K562 (cell line): ENCODE measurements around the gene TIPIN. TPM values are rescaled to one million over a fixed set of nuclear protein-coding genes. Genes with fewer than 3 reads are reported as not detected.

ENCODE experiments used
- BDP1 ChIP-seq: IDR thresholded peaks from 3 replicates; pipeline ENCODE4 v1.6.1; 2011; ENCODE audit not compliant: insufficient read length, insufficient read depth
- BRF1 ChIP-seq: IDR thresholded peaks from 3 replicates; pipeline ENCODE4 v1.6.1; 2011; ENCODE audit warnings: borderline replicate concordance, mild to moderate bottlenecking; ENCODE audit not compliant: insufficient read length; ENCODE audit errors: extremely low read depth
- CBX2 ChIP-seq: fragments of 200-600 bp; sonication (generic); IDR thresholded peaks from one replicate; pipeline ENCODE4 v1.6.1; 2012; ENCODE audit warnings: mild to moderate bottlenecking, low read length, inconsistent platforms; ENCODE audit not compliant: insufficient read depth, poor library complexity, severe bottlenecking
- COPS2 ChIP-seq: fragments of 450-650 bp; conservative IDR thresholded peaks from 2 replicates; pipeline ENCODE4 v1.6.1; 2016; ENCODE audit warnings: mild to moderate bottlenecking, moderate library complexity
- ELF4 ChIP-seq: fragments of 450-650 bp; formaldehyde crosslinking; IDR thresholded peaks from 2 replicates; pipeline ENCODE4 v1.4.0; 2022; ENCODE audit warnings: missing genetic modification characterization
- ETV1 ChIP-seq: fragments of 450-650 bp; conservative IDR thresholded peaks from 2 replicates; pipeline ENCODE4 v1.6.1; 2016; ENCODE audit warnings: missing genetic modification characterization, control low read depth, low read depth, missing compliant biosample characterization
- JUNB ChIP-seq: fragments of 450-650 bp; formaldehyde crosslinking; conservative IDR thresholded peaks from 2 replicates; pipeline ENCODE4 v1.4.0; 2020; ENCODE audit warnings: mild to moderate bottlenecking
- KDM4B ChIP-seq, 2 experiments: fragments of 450-650 bp in 1 of 2; sonication (generic) in 1 of 2; IDR thresholded peaks; 2 replicates each; pipeline ENCODE4 v1.6.1; 2016 to 2017; ENCODE audit warnings: borderline replicate concordance in 2 of 2, antibody characterized with exemption in 1 of 2, low read depth in 1 of 2, mild to moderate bottlenecking in 1 of 2
- NCOA6 ChIP-seq: fragments of 450-650 bp; IDR thresholded peaks from 2 replicates; pipeline ENCODE4 v1.6.1; 2017; ENCODE audit warnings: mild to moderate bottlenecking
- PML ChIP-seq: IDR thresholded peaks from 2 replicates; pipeline ENCODE4 v1.6.1; 2012; ENCODE audit warnings: low read length, inconsistent platforms
- SRSF3 ChIP-seq: fragments of 200-400 bp; formaldehyde crosslinking; IDR thresholded peaks from 2 replicates; pipeline ENCODE4 v1.6.1; 2016; ENCODE audit warnings: mild to moderate bottlenecking, low read length, moderate library complexity; ENCODE audit not compliant: insufficient read depth
- STAT5B ChIP-seq: fragments of 250-450 bp; sonication (Bioruptor Pico); IDR thresholded peaks from 2 replicates; pipeline ENCODE4 v1.8.0; 2021; ENCODE audit warnings: mild to moderate bottlenecking, inconsistent platforms
- TCF7 ChIP-seq: sonication (generic); IDR thresholded peaks from 2 replicates; pipeline ENCODE4 v1.6.1; 2016; ENCODE audit warnings: antibody characterized with exemption, borderline replicate concordance
- ZNF507 ChIP-seq: conservative IDR thresholded peaks from 2 replicates; pipeline ENCODE4 v1.6.1; 2017; ENCODE audit warnings: missing genetic modification characterization, missing compliant biosample characterization
- ZNF561 ChIP-seq: fragments of 450-650 bp; formaldehyde crosslinking; conservative IDR thresholded peaks from 2 replicates; pipeline ENCODE4 v1.4.0; 2020; ENCODE audit warnings: mild to moderate bottlenecking, moderate library complexity
- ZNF583 ChIP-seq: fragments of 250-450 bp; sonication (Bioruptor Pico); IDR thresholded peaks from 2 replicates; pipeline ENCODE4 v1.4.0; 2020
- polyA plus RNA-seq, 8 experiments: library from polyadenylated mRNA; depleted of rRNA in 4 of 8; stranded (reverse) in 5 of 8; unstranded in 3 of 8; fragments of >200 nt; fragmentation: Nextera tagmentation in 2 of 8; fragmentation: Illumina TruSeq in 1 of 8; extraction: Ambion mirVana in 2 of 8; extraction: Trizol in 1 of 8; gene quantifications; 2 replicates each; pipeline versions ENCODE4 v1.2.1 to v1.2.3, GENCODE V29; 2011 to 2014; ENCODE audit warnings: inconsistent platforms in 1 of 8, missing spikeins in 1 of 8
- total RNA-seq, 7 experiments: library from RNA; depleted of rRNA in 6 of 7; stranded (reverse); fragments of >200 nt in 6 of 7; fragmentation: Illumina TruSeq in 2 of 7; extraction: Trizol in 2 of 7; gene quantifications; 2 replicates each; pipeline versions ENCODE4 v1.2.1 to v1.2.3, GENCODE V29; 2011 to 2021; ENCODE audit warnings: low replicate concordance in 1 of 7
- TF ChIP-seq, protein P1 (sequence below): fragments of 250-450 bp; sonication (Bioruptor Pico); IDR thresholded peaks from 2 replicates; pipeline ENCODE4 v1.9.0; 2021; ENCODE audit warnings: mild to moderate bottlenecking
- TF ChIP-seq, protein P2 (sequence below): fragments of 450-650 bp; IDR thresholded peaks from 2 replicates; pipeline ENCODE4 v1.6.1; 2018; ENCODE audit not compliant: partially characterized antibody
- TF ChIP-seq, protein P3 (sequence below): fragments of 250-450 bp; sonication (Bioruptor Pico); IDR thresholded peaks from 2 replicates; pipeline ENCODE4 v1.4.0; 2020

TIPIN gene
- total and polyA plus RNA-seq, 9 of the 15 experiments (the other 6 are each of a cell fraction or from before 2014, with no cell fraction given): 22.9 to 61.4 (median 42.0) TPM

DNA sequence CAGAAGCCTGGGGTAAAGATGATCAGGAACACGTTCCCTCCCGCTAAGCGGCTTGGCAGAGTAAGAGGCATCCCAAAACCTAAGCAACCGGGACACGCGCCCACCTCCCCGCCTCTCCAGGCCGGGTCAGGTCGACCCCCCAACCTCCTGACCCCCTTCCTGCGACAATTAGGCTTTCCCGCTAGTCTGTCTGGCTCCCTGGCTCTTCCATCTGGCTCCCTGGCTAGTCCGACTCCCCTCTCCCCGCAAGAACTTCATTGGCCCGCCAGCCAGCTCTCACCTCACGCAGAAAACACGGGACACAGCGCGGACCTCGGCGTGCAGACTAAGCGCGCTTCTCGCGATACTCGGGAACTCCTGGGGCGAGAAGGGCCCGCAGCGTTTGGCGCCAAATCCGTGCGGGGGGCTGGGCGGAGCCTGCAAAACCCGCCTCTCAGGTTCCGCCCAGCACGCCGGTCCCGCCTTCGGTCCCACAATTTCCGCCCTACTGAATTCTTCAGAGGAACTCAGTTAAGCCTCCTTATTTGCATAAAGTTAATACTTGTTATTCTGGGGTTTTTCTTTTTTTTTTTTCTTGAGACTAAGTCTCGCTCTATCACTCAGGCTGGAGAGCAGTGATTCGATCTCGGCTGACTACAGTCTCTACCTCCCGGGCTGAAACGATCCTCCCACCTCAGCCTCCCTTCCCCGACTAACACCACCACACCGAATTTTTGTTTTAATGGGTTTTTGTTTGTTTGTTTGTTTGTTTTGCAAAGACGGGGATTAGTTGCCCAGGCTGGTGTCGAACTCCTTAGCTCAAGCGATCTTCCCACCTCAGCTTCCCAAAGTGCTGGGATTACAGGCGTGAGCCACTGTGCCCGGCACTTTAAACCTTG is at the start of gene TIPIN (continued):
- TF ChIP-seq, protein P1, sequence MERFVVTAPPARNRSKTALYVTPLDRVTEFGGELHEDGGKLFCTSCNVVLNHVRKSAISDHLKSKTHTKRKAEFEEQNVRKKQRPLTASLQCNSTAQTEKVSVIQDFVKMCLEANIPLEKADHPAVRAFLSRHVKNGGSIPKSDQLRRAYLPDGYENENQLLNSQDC (CRISPR knock-in tag): no peak
- TF ChIP-seq ZNF583 (CRISPR knock-in tag) (no peak), TCF7 (no peak), ZNF561 (CRISPR knock-in tag) (no peak), ELF4 (CRISPR knock-in tag) (no peak), SRSF3 (no peak), ETV1 (tag) (no peak), PML (0 out of 2 replicates have a peak, but pooled peaks have one; percentile 65), CBX2 (no peak), BRF1 (no peak), JUNB (CRISPR knock-in tag) (no peak), ZNF507 (tag) (no peak), BDP1 (no peak), KDM4B (IDR thresholded peaks at IDR 0.05; ENCODE audit: borderline replicate concordance in 2 of 2, low read depth in 1 of 2) (no peak), STAT5B (CRISPR knock-in tag) (no peak), NCOA6 (no peak), COPS2 (no peak)
- TF ChIP-seq, protein P2, sequence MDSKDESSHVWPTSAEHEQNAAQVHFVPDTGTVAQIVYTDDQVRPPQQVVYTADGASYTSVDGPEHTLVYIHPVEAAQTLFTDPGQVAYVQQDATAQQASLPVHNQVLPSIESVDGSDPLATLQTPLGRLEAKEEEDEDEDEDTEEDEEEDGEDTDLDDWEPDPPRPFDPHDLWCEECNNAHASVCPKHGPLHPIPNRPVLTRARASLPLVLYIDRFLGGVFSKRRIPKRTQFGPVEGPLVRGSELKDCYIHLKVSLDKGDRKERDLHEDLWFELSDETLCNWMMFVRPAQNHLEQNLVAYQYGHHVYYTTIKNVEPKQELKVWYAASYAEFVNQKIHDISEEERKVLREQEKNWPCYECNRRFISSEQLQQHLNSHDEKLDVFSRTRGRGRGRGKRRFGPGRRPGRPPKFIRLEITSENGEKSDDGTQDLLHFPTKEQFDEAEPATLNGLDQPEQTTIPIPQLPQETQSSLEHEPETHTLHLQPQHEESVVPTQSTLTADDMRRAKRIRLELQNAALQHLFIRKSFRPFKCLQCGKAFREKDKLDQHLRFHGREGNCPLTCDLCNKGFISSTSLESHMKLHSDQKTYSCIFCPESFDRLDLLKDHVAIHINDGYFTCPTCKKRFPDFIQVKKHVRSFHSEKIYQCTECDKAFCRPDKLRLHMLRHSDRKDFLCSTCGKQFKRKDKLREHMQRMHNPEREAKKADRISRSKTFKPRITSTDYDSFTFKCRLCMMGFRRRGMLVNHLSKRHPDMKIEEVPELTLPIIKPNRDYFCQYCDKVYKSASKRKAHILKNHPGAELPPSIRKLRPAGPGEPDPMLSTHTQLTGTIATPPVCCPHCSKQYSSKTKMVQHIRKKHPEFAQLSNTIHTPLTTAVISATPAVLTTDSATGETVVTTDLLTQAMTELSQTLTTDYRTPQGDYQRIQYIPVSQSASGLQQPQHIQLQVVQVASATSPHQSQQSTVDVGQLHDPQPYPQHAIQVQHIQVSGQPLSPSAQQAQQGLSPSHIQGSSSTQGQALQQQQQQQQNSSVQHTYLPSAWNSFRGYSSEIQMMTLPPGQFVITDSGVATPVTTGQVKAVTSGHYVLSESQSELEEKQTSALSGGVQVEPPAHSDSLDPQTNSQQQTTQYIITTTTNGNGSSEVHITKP: peak; percentile 84
- TF ChIP-seq, protein P3, sequence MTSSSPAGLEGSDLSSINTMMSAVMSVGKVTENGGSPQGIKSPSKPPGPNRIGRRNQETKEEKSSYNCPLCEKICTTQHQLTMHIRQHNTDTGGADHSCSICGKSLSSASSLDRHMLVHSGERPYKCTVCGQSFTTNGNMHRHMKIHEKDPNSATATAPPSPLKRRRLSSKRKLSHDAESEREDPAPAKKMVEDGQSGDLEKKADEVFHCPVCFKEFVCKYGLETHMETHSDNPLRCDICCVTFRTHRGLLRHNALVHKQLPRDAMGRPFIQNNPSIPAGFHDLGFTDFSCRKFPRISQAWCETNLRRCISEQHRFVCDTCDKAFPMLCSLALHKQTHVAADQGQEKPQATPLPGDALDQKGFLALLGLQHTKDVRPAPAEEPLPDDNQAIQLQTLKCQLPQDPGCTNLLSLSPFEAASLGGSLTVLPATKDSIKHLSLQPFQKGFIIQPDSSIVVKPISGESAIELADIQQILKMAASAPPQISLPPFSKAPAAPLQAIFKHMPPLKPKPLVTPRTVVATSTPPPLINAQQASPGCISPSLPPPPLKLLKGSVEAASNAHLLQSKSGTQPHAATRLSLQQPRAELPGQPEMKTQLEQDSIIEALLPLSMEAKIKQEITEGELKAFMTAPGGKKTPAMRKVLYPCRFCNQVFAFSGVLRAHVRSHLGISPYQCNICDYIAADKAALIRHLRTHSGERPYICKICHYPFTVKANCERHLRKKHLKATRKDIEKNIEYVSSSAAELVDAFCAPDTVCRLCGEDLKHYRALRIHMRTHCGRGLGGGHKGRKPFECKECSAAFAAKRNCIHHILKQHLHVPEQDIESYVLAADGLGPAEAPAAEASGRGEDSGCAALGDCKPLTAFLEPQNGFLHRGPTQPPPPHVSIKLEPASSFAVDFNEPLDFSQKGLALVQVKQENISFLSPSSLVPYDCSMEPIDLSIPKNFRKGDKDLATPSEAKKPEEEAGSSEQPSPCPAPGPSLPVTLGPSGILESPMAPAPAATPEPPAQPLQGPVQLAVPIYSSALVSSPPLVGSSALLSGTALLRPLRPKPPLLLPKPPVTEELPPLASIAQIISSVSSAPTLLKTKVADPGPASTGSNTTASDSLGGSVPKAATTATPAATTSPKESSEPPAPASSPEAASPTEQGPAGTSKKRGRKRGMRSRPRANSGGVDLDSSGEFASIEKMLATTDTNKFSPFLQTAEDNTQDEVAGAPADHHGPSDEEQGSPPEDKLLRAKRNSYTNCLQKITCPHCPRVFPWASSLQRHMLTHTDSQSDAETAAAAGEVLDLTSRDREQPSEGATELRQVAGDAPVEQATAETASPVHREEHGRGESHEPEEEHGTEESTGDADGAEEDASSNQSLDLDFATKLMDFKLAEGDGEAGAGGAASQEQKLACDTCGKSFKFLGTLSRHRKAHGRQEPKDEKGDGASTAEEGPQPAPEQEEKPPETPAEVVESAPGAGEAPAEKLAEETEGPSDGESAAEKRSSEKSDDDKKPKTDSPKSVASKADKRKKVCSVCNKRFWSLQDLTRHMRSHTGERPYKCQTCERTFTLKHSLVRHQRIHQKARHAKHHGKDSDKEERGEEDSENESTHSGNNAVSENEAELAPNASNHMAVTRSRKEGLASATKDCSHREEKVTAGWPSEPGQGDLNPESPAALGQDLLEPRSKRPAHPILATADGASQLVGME (CRISPR knock-in tag): no peak; the same call in 1 of the 2 replicates
